H1 (cell line): ENCODE data around the gene FAM184B. TPM values are rescaled to one million over a fixed set of nuclear protein-coding genes. Genes with fewer than 3 reads are reported as not detected.

Experiments
- CTCF ChIA-PET: fragments of 300-600 bp; sonication (Branson Sonifier 250); formaldehyde crosslinking; loops from one replicate; lab custom pipeline; 2021; ENCODE audit not compliant: partially characterized antibody; lab: Charles Lee
- POLR2A ChIA-PET: fragments of 300-600 bp; sonication (Branson Sonifier 250); formaldehyde crosslinking; loops from one replicate; lab custom pipeline; 2021; ENCODE audit warnings: inconsistent platforms; ENCODE audit not compliant: partially characterized antibody; lab: Charles Lee
- DNase-seq, 2 experiments: peaks; one replicate each; pipeline versions ENCODE4 v3.0.0 to v3.0.0-alpha.2; 2010 to 2022; ENCODE audit warnings: low spot score in 2 of 2, low read depth in 1 of 2, mixed read lengths in 1 of 2
- FAIRE-seq: peaks from 2 replicates; lab custom pipeline; 2011; peaks lifted over from hg19 to GRCh38; lab: Jason Lieb, UNC
- H2AFZ ChIP-seq: 2 replicates; pipeline ENCODE4 v1.8.1; 2012; ENCODE audit warnings: low read length, inconsistent platforms
- H2AK5ac ChIP-seq: 2 replicates; pipeline ENCODE4 v1.6.1; 2013; ENCODE audit warnings: low read depth, low read length
- H2BK120ac ChIP-seq: replicated peaks from 2 replicates; pipeline ENCODE3; 2013; ENCODE audit warnings: low read depth, low read length, inconsistent platforms
- H2BK12ac ChIP-seq: 2 replicates; pipeline ENCODE4 v1.6.1; 2013; ENCODE audit warnings: low read depth, low read length
- H2BK15ac ChIP-seq: 2 replicates; pipeline ENCODE4 v1.6.1; 2013; ENCODE audit warnings: low read length
- H2BK20ac ChIP-seq: 2 replicates; pipeline ENCODE4 v1.6.1; 2013; ENCODE audit warnings: low read length
- H2BK5ac ChIP-seq: 2 replicates; pipeline ENCODE4 v1.6.1; 2013; ENCODE audit warnings: low read depth, low read length
- H3K14ac ChIP-seq: 2 replicates; pipeline ENCODE4 v1.6.1; 2013; ENCODE audit warnings: inconsistent platforms; ENCODE audit not compliant: insufficient read length
- H3K18ac ChIP-seq: 2 replicates; pipeline ENCODE4 v1.6.1; 2013; ENCODE audit warnings: low read length; ENCODE audit errors: extremely low read depth
- H3K23ac ChIP-seq: 2 replicates; pipeline ENCODE4 v1.6.1; 2013; ENCODE audit warnings: inconsistent platforms; ENCODE audit not compliant: insufficient read length
- H3K23me2 ChIP-seq: 2 replicates; pipeline ENCODE4 v1.6.1; 2013; ENCODE audit warnings: low read depth, low read length
- H3K27ac ChIP-seq: 2 replicates; pipeline ENCODE4 v1.6.1; 2011; ENCODE audit warnings: low read depth, low read length, inconsistent platforms
- H3K27me3 ChIP-seq, 4 experiments: replicated peaks in 1 of 4; 1 replicate in 1 of 4; 2 replicates in 3 of 4; pipeline versions ENCODE4 v1.6.1 to v1.8.1; 2011 to 2013; ENCODE audit warnings: low read length in 3 of 4, mild to moderate bottlenecking in 3 of 4, inconsistent platforms in 2 of 4, mixed read lengths in 2 of 4, moderate library complexity in 1 of 4; ENCODE audit not compliant: control insufficient read depth in 3 of 4, insufficient read depth in 3 of 4; ENCODE audit errors: extremely low read depth in 1 of 4
- H3K36me3 ChIP-seq, 4 experiments: 2 replicates each; pipeline versions ENCODE4 v1.6.1 to v1.8.1; 2011 to 2013; ENCODE audit warnings: mild to moderate bottlenecking in 4 of 4, low read length in 3 of 4, moderate library complexity in 2 of 4, control low read depth in 1 of 4, inconsistent platforms in 1 of 4; ENCODE audit not compliant: insufficient read depth in 4 of 4, control insufficient read depth in 2 of 4
- H3K4ac ChIP-seq: replicated peaks from 2 replicates; pipeline ENCODE3; 2013; ENCODE audit warnings: low read length, low read depth, mixed read lengths, inconsistent platforms; ENCODE audit not compliant: insufficient read length
- H3K4me1 ChIP-seq, 4 experiments: replicated peaks in 1 of 4; 1 replicate in 1 of 4; 2 replicates in 3 of 4; pipeline versions ENCODE4 v1.6.1 to v1.8.1; 2011 to 2013; ENCODE audit warnings: low read length in 3 of 4, inconsistent platforms in 2 of 4, mixed read lengths in 1 of 4; ENCODE audit not compliant: insufficient read depth in 4 of 4, control insufficient read depth in 3 of 4
- H3K4me2 ChIP-seq, 2 experiments: 2 replicates each; pipeline versions ENCODE4 v1.6.1 to v1.8.1; 2011 to 2013; ENCODE audit warnings: low read depth in 2 of 2, low read length in 2 of 2, control low read depth in 1 of 2, inconsistent platforms in 1 of 2, mild to moderate bottlenecking in 1 of 2; ENCODE audit not compliant: insufficient read depth in 1 of 2
- H3K4me3 ChIP-seq, 4 experiments: fragments of 200-600, 300-600 bp in 1 of 4; sonication (generic), shearing (Covaris generic), sonication (Bioruptor Twin) in 1 of 4; 2 replicates each; pipeline versions ENCODE4 v1.5.1 to v1.8.1; 2011 to 2016; ENCODE audit warnings: low read length in 4 of 4, low read depth in 3 of 4, control low read depth in 2 of 4, inconsistent platforms in 2 of 4, mild to moderate bottlenecking in 2 of 4, mixed read lengths in 1 of 4, moderate library complexity in 1 of 4; ENCODE audit not compliant: insufficient read depth in 2 of 4; ENCODE audit errors: extremely low read depth in 1 of 4
- H3K56ac ChIP-seq: replicated peaks from 2 replicates; pipeline ENCODE3; 2013; ENCODE audit warnings: low read depth, mild to moderate bottlenecking, mixed read lengths, low read length, inconsistent platforms; ENCODE audit not compliant: insufficient read length
- H3K79me1 ChIP-seq: 2 replicates; pipeline ENCODE4 v1.6.1; 2013; ENCODE audit warnings: low read depth, low read length, control low read depth
- H3K79me2 ChIP-seq, 2 experiments: 2 replicates each; pipeline versions ENCODE4 v1.6.1 to v1.8.1; 2012 to 2013; ENCODE audit warnings: low read length in 2 of 2, mild to moderate bottlenecking in 2 of 2, inconsistent platforms in 1 of 2; ENCODE audit not compliant: insufficient read depth in 2 of 2, control insufficient read depth in 1 of 2
- H3K9ac ChIP-seq, 4 experiments: replicated peaks in 1 of 4; 1 replicate in 1 of 4; 2 replicates in 3 of 4; pipeline versions ENCODE4 v1.6.1 to v1.8.1; 2011 to 2013; ENCODE audit warnings: low read depth in 3 of 4, low read length in 3 of 4, control low read depth in 2 of 4, mild to moderate bottlenecking in 2 of 4, moderate library complexity in 2 of 4, inconsistent platforms in 1 of 4; ENCODE audit errors: extremely low read depth in 1 of 4
- H3K9me3 ChIP-seq, 2 experiments: 2 replicates each; pipeline versions ENCODE4 v1.6.1 to v1.8.1; 2012 to 2013; ENCODE audit warnings: mild to moderate bottlenecking in 2 of 2, moderate library complexity in 2 of 2, control low read depth in 1 of 2, inconsistent platforms in 1 of 2, low read depth in 1 of 2, low read length in 1 of 2, mixed read lengths in 1 of 2; ENCODE audit not compliant: insufficient read depth in 2 of 2
- H4K20me1 ChIP-seq, 2 experiments: replicated peaks in 1 of 2; 2 replicates each; pipeline versions ENCODE3 to v1.8.1; 2011 to 2013; ENCODE audit warnings: inconsistent platforms in 2 of 2, low read length in 2 of 2, mild to moderate bottlenecking in 1 of 2; ENCODE audit not compliant: insufficient read depth in 2 of 2, control insufficient read depth in 1 of 2
- H4K5ac ChIP-seq: 2 replicates; pipeline ENCODE4 v1.6.1; 2013; ENCODE audit warnings: low read length, low read depth, mixed read lengths, inconsistent platforms; ENCODE audit not compliant: insufficient read length
- H4K8ac ChIP-seq: 2 replicates; pipeline ENCODE4 v1.8.0; 2013; ENCODE audit warnings: mild to moderate bottlenecking, moderate library complexity, low read length, inconsistent platforms; ENCODE audit not compliant: insufficient read depth; ENCODE audit errors: extremely low read depth
- H4K91ac ChIP-seq: replicated peaks from 2 replicates; pipeline ENCODE3; 2013; ENCODE audit warnings: low read length, mixed read lengths, inconsistent platforms; ENCODE audit not compliant: insufficient read length
- ASH2L ChIP-seq: fragments of 200-600, 300-600 bp; sonication (generic); IDR thresholded peaks from one replicate; pipeline ENCODE4 v1.7.1; 2017; ENCODE audit warnings: low read length
- CTCF ChIP-seq, 3 experiments: IDR thresholded peaks; 1 replicate in 2 of 3; 2 replicates in 1 of 3; pipeline versions ENCODE4 v1.5.1 to v1.6.1; 2011; ENCODE audit warnings: low read length in 3 of 3, mild to moderate bottlenecking in 3 of 3, inconsistent platforms in 2 of 3, low read depth in 1 of 3, moderate library complexity in 1 of 3; ENCODE audit not compliant: insufficient read depth in 1 of 3; ENCODE audit errors: control extremely low read depth in 1 of 3
- EGR1 ChIP-seq: IDR thresholded peaks from 2 replicates; pipeline ENCODE4 v1.6.1; 2011; ENCODE audit warnings: low read depth, low read length, borderline replicate concordance
- HDAC6 ChIP-seq: IDR thresholded peaks from one replicate; pipeline ENCODE4 v1.7.1; 2012; ENCODE audit warnings: low read depth, mild to moderate bottlenecking, inconsistent platforms, low read length, moderate library complexity
- JUN ChIP-seq: IDR thresholded peaks from 2 replicates; pipeline ENCODE4 v1.6.1; 2011; ENCODE audit warnings: low read depth, mild to moderate bottlenecking, improper control_type of control experiment, low read length
- KDM4A ChIP-seq: IDR thresholded peaks from one replicate; pipeline ENCODE4 v1.7.1; 2012; ENCODE audit warnings: low read depth, mild to moderate bottlenecking, moderate library complexity, low read length, inconsistent platforms; ENCODE audit not compliant: severe bottlenecking
- MAFK ChIP-seq: IDR thresholded peaks from 2 replicates; pipeline ENCODE4 v1.6.1; 2012; ENCODE audit warnings: low read depth, mild to moderate bottlenecking, improper control_type of control experiment, low read length
- POLR2AphosphoS5 ChIP-seq: IDR thresholded peaks from 2 replicates; pipeline ENCODE4 v1.6.1; 2011; ENCODE audit warnings: low read depth, low read length
- RNF2 ChIP-seq: fragments of 200-900, 300-1000 bp; sonication (generic); IDR thresholded peaks from 2 replicates; pipeline ENCODE4 v1.7.1; 2016; ENCODE audit warnings: borderline replicate concordance, low read depth, mild to moderate bottlenecking, antibody characterized with exemption, low read length; ENCODE audit not compliant: poor library complexity, severe bottlenecking; ENCODE audit errors: missing control alignments
- SP4 ChIP-seq: IDR thresholded peaks from 2 replicates; pipeline ENCODE4 v1.6.1; 2012; ENCODE audit warnings: low read length, inconsistent platforms
- TAF1 ChIP-seq: IDR thresholded peaks from 2 replicates; pipeline ENCODE4 v1.6.1; 2011; ENCODE audit warnings: mild to moderate bottlenecking, low read depth, low read length
- TCF12 ChIP-seq: IDR thresholded peaks from 2 replicates; pipeline ENCODE4 v1.6.1; 2011; ENCODE audit warnings: low read depth, mild to moderate bottlenecking, low read length
- WGBS, 2 experiments: shearing (Covaris generic) in 1 of 2; methylation state at CpG; one replicate each; pipeline versions ENCODE4 v1.1.6 to v1.1.7; 2013 to 2015; ENCODE audit warnings: low lambda C conversion rate in 2 of 2, mixed read lengths in 2 of 2, inconsistent platforms in 1 of 2, low coverage in 1 of 2, missing lambda C conversion rate in 1 of 2; ENCODE audit not compliant: insufficient replicate concordance in 2 of 2, insufficient coverage in 1 of 2, insufficient read length in 1 of 2; ENCODE audit errors: extremely low coverage in 1 of 2, missing lambda C conversion rate in 1 of 2; 5-methylcytosine and 5-hydroxymethylcytosine counted together
- polyA plus RNA-seq, 7 experiments: library from polyadenylated mRNA; depleted of rRNA in 3 of 7; stranded (reverse) in 5 of 7; unstranded in 2 of 7; fragments of >200 nt in 5 of 7; fragments of 200-250 nt in 2 of 7; gene quantifications; 1 replicate in 5 of 7; 2 replicates in 1 of 7; 4 replicates in 1 of 7; pipeline versions ENCODE4 v1.2.1 to v1.2.3, GENCODE V29; 2011 to 2013; ENCODE audit warnings: missing spikeins in 2 of 7, mixed read lengths in 2 of 7
- total RNA-seq: library from RNA; stranded (reverse); fragmentation: NEBNext Ultra II Directional; extraction: Animal tissue kit (Norgen Biotek cat#: 25700); gene quantifications from 2 replicates; pipeline ENCODE4 v1.2.1, GENCODE V29; 2021

FAM184B gene
- total and polyA plus RNA-seq, 2 of the 8 experiments (the other 6 are each of a cell fraction or from before 2014, with no cell fraction given) = 0.05 to 0.39 TPM

- no peaks in the 10 kb centered on the region; a peak in 1 of 7 replicates for H3K4me1 ChIP-seq
- TF ChIP-seq TCF12 (no peak), SP4 (no peak), HDAC6 (no peak), EGR1 (no peak), CTCF (IDR thresholded peaks at IDR 0.05; ENCODE audit: control extremely low read depth in 1 of 3, insufficient read depth in 1 of 3, low read depth in 1 of 3, low read length in 3 of 3) (no peak), TAF1 (no peak), ASH2L (no peak), MAFK (no peak), RNF2 (no peak), KDM4A (no peak), JUN (no peak), POLR2AphosphoS5 (no peak)
Measured at GRCh38 chr4:17657090-17657489, 124.3 kb downstream of the FAM184B start.

More at GRCh38 chr4:17657090-17657489, 124.3 kb downstream of the FAM184B start:
- Histone ChIP-seq H3K79me2 (no peaks in the 10 kb centered on the region), H2BK15ac (no peak overlapping the region), H3K27ac (no peak overlapping the region), H2BK20ac (no peak overlapping the region), H3K79me1 (no peaks in the 10 kb centered on the region), H3K23ac (no peak overlapping the region), H2AFZ (no peak overlapping the region), H3K14ac (no peak overlapping the region), H3K4me3 (no peak overlapping the region), H2AK5ac (no peak overlapping the region), H3K9ac (no peak overlapping the region), H2BK12ac (no peak overlapping the region), H3K4me2 (no peak overlapping the region), H3K27me3 (no peaks in the 10 kb centered on the region; a peak in 1 of 7 replicates), H2BK5ac (no peak overlapping the region), H3K56ac (no peak overlapping the region), H3K23me2 (no peaks in the 10 kb centered on the region), H4K20me1 (no peaks in the 10 kb centered on the region), H3K9me3 (no peaks in the 10 kb centered on the region), H3K36me3 (no peaks in the 10 kb centered on the region), H4K5ac (no peak overlapping the region), H3K4ac (no peak overlapping the region), H2BK120ac (no peak overlapping the region), H4K8ac (no peak overlapping the region), H3K18ac (no peak overlapping the region), H4K91ac (no peak overlapping the region)
- DNase-seq (no peak), FAIRE-seq (no peak)
- WGBS, 2 experiments = 89% methylated on average over 1 of the region's 1 CpG; no CpG with 5 or more reads in 1 of the 2 experiments
- POLR2A ChIA-PET = interaction anchor here (1.0 kb wide), 1 partner anchor 18 kb away, joined by 4 read pairs; no protein-coding TSS in a partner anchor
- CTCF ChIA-PET = interaction anchor here (0.7 to 1.0 kb wide), 3 partner anchors 8 to 108 kb away, joined by 3 to 4 read pairs (median 4); no protein-coding TSS in a partner anchor
